BLaER1 treated with 17β-estradiol and CSF1 and Interleukin-3, amounts not matched to agents 10 nM and 100 nM (cell line): ENCODE data around the gene SH3RF1.
"Not testable (repeated sequence)": the region's sequence is repeated elsewhere in the genome, so short reads cannot be mapped to it uniquely, and the experiment has no call there.

Experiments used
- H3K27ac ChIP-seq, 11 experiments: shearing (Covaris generic); formaldehyde crosslinking; 2 replicates each; pipeline ENCODE4 v1.8.1; 2022
- H3K27me3 ChIP-seq, 11 experiments: shearing (Covaris generic); formaldehyde crosslinking; 2 replicates each; pipeline ENCODE4 v1.8.1; 2022
- H3K36me3 ChIP-seq, 11 experiments: shearing (Covaris generic); formaldehyde crosslinking; 2 replicates each; pipeline ENCODE4 v1.8.1; 2022
- H3K4me1 ChIP-seq, 10 experiments: shearing (Covaris generic); formaldehyde crosslinking; 2 replicates each; pipeline ENCODE4 v1.8.1; 2022
- H3K4me2 ChIP-seq, 11 experiments: shearing (Covaris generic); formaldehyde crosslinking; 2 replicates each; pipeline ENCODE4 v1.8.1; 2022
- H3K4me3 ChIP-seq, 10 experiments: shearing (Covaris generic); formaldehyde crosslinking; 2 replicates each; pipeline ENCODE4 v1.8.1; 2022
- H3K9ac ChIP-seq, 11 experiments: shearing (Covaris generic); formaldehyde crosslinking; 2 replicates each; pipeline ENCODE4 v1.8.1; 2022
- H3K9me3 ChIP-seq, 11 experiments: shearing (Covaris generic); formaldehyde crosslinking; replicated peaks in 1 of 11; 2 replicates each; pipeline ENCODE4 v1.8.1; 2022
- H4K20me1 ChIP-seq, 11 experiments: shearing (Covaris generic); formaldehyde crosslinking; 2 replicates each; pipeline ENCODE4 v1.8.1; 2022
- Cebpa-rat ChIP-seq, 11 experiments: shearing (Covaris generic); IDR thresholded peaks; 2 replicates each; pipeline ENCODE4 v1.8.1; 2022

The SH3RF1 gene

DNA sequence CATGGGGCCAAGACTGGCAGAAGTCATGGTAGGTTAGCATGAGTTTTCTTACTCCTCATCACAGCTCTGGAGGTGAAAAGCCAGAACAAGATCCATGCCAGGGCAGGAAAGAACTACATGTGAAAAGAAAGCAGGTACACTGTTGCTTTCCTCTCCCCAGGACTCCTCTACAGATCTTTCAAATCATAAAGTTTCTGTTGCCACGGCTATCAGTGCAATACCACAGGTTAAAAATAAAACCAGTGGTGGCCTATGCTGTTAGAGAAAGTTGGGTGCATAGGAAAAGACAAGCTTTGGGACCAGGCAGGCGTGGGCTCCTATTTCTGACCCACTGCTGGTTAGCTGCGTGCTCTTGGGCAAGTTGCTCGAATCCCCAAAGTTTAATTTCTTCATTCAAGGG, 81.4 kb downstream of the SH3RF1 start:
- H4K20me1 ChIP-seq = peaks cover under 1 to 94% (median 37%) of the 10 kb centered on the region in 11 experiments; a peak in 19 of 22 replicates
- no peak overlapping the region for H3K9ac ChIP-seq
- H3K36me3 ChIP-seq = peaks cover 0 to 17% (median 4%) of the 10 kb centered on the region in 11 experiments; a peak in 5 of 22 replicates
- no peaks in the 10 kb centered on the region for H3K27me3 ChIP-seq
- H3K4me1 ChIP-seq = peaks cover 0 to 16% (median 9%) of the 10 kb centered on the region in 10 experiments; a peak in 15 of 20 replicates
- no peak for TF ChIP-seq Cebpa-rat (IDR thresholded peaks at IDR 0.05)
- H3K4me3 ChIP-seq = no peak overlapping the region
- peak overlapping the region in 8 of 11 experiments; percentile 2 to 62 (median 39); a peak in 13 of 22 replicates for H3K4me2 ChIP-seq
- H3K27ac ChIP-seq = peak overlapping the region in 1 of 11 experiments; percentile 23; a peak in 1 of 22 replicates
- peaks cover 0 to 14% (median 0%) of the 10 kb centered on the region in 11 experiments; a peak in 6 of 22 replicates for H3K9me3 ChIP-seq

GRCh38 chr4:169188204-169188603, 82.6 kb downstream of the SH3RF1 start:
- Histone ChIP-seq H3K27ac (no peak overlapping the region), H3K9ac (no peak overlapping the region), H3K4me3 (no peak overlapping the region), H4K20me1 (peaks cover 6 to 94% (median 47%) of the 10 kb centered on the region in 11 experiments; a peak in 19 of 22 replicates), H3K4me1 (peaks cover 0 to 16% (median 9%) of the 10 kb centered on the region in 10 experiments; a peak in 15 of 20 replicates), H3K36me3 (peaks cover 0 to 16% (median 4%) of the 10 kb centered on the region in 11 experiments; a peak in 5 of 22 replicates), H3K4me2 (no peak overlapping the region), H3K9me3 (peaks cover 0 to 11% (median 0%) of the 10 kb centered on the region in 11 experiments; a peak in 6 of 22 replicates), H3K27me3 (no peaks in the 10 kb centered on the region)
- no peak for TF ChIP-seq Cebpa-rat (IDR thresholded peaks at IDR 0.05)

GRCh38 chr4:169185133-169185956, 85.4 kb downstream of the SH3RF1 start:
- Histone ChIP-seq H3K9ac (no peak overlapping the region; a peak in 1 of 22 replicates), H3K4me2 (no peak overlapping the region), H3K27me3 (no peaks in the 10 kb centered on the region), H3K36me3 (peaks cover 0 to 15% (median 5%) of the 10 kb centered on the region in 11 experiments; a peak in 4 of 22 replicates), H3K4me1 (peaks cover 0 to 13% (median 9%) of the 10 kb centered on the region in 10 experiments; a peak in 15 of 20 replicates), H3K4me3 (no peak overlapping the region), H3K27ac (no peak overlapping the region), H4K20me1 (peaks cover 6 to 98% (median 57%) of the 10 kb centered on the region in 11 experiments; a peak in 19 of 22 replicates), H3K9me3 (no peaks in the 10 kb centered on the region; a peak in 1 of 22 replicates)
- no peak for TF ChIP-seq Cebpa-rat (IDR thresholded peaks at IDR 0.05)

DNA sequence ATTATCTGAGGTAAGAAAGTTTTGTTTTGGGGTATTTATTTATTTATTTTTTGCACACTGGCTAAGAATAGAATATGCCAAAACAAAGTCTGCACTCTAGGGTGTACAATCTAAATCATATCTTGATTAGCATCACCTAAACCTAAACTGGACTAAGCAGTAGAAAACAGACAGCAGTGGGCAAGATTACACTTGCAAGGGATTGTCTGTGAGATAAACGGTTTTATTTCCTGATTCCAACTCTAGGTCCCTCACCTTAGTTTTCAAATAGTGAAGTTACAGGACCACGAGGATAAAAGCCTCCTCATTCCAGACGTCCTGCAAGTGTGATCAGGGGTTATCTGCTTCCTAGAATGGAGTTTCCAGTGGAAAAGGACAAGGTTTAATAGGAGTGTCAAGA, 86.1 kb downstream of the SH3RF1 start:
- peaks cover 0 to 16% (median 5%) of the 10 kb centered on the region in 11 experiments; a peak in 4 of 22 replicates for H3K36me3 ChIP-seq
- no peak overlapping the region for H3K4me3 ChIP-seq
- no peak overlapping the region for H3K27ac ChIP-seq
- peaks cover 7 to 98% (median 55%) of the 10 kb centered on the region in 11 experiments; a peak in 19 of 22 replicates for H4K20me1 ChIP-seq
- no peak overlapping the region for H3K9ac ChIP-seq
- TF ChIP-seq Cebpa-rat (IDR thresholded peaks at IDR 0.05) = no peak
- H3K27me3 ChIP-seq = no peaks in the 10 kb centered on the region
- H3K4me2 ChIP-seq = no peak overlapping the region
- no peaks in the 10 kb centered on the region for H3K9me3 ChIP-seq
- H3K4me1 ChIP-seq = peaks cover 0 to 8% (median 6%) of the 10 kb centered on the region in 10 experiments; a peak in 15 of 20 replicates

DNA sequence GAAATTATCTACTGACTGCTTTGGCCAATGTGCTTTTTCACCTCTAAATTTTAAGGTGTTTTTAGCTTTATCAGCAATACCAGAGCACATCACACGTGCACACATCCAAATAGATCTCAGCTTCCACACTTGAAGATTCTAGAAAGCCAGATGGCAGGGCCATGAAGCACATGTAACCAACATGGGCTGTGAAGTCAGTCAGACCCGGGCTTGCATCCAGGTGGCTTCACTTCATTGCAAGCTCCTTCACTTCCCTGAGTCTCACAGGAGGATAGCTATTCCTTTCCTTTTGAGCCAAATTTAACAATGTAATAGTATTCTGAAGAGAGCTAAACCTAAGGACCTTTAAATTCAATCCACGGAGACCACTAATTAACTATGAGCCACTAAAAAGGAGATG, 86.5 kb downstream of the SH3RF1 start:
- Histone ChIP-seq H3K27me3 (no peaks in the 10 kb centered on the region), H3K27ac (no peak overlapping the region), H3K4me3 (no peak overlapping the region), H3K36me3 (peaks cover 0 to 16% (median 5%) of the 10 kb centered on the region in 11 experiments; a peak in 4 of 22 replicates), H3K9ac (no peak overlapping the region), H3K9me3 (no peaks in the 10 kb centered on the region), H4K20me1 (peaks cover 7 to 98% (median 52%) of the 10 kb centered on the region in 11 experiments; a peak in 19 of 22 replicates), H3K4me1 (peaks cover 0 to 6% (median 2%) of the 10 kb centered on the region in 10 experiments; a peak in 14 of 20 replicates), H3K4me2 (no peak overlapping the region)
- TF ChIP-seq Cebpa-rat (IDR thresholded peaks at IDR 0.05) = no peak

DNA sequence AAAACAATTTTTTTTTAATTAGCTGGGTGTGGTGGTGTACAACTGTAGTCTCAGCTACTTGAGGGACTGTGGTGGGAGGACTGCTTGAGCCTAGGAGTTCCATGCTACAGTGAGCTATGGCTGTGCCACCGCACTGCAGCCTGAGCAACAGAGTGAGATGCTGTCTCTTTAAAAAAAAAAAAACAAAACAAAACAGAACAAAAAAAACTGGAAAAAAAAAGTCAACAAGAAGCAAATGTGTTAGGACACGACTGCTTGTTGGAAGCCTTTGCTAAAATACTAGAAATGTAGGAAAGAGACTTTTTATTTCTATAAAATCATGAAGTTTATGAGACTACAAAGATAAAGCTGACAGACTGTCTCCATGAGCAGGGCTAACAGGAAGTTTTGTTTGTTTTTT, 87.2 kb downstream of the SH3RF1 start:
- H3K4me1 ChIP-seq = peaks cover 0 to 6% (median 0%) of the 10 kb centered on the region in 10 experiments; a peak in 1 of 20 replicates

GRCh38 chr4:169179609-169180521, 90.9 kb downstream of the SH3RF1 start:
- Histone ChIP-seq H3K4me3 (no peak overlapping the region), H3K4me2 (no peak overlapping the region), H3K27me3 (no peaks in the 10 kb centered on the region), H4K20me1 (peaks cover under 1 to 99% (median 52%) of the 10 kb centered on the region in 11 experiments; a peak in 19 of 22 replicates), H3K9ac (no peak overlapping the region), H3K27ac (no peak overlapping the region), H3K36me3 (peaks cover 0 to 27% (median 8%) of the 10 kb centered on the region in 11 experiments; a peak in 5 of 22 replicates), H3K9me3 (no peaks in the 10 kb centered on the region), H3K4me1 (peaks cover 0 to 13% (median 5%) of the 10 kb centered on the region in 10 experiments; a peak in 9 of 20 replicates)
- no peak for TF ChIP-seq Cebpa-rat (IDR thresholded peaks at IDR 0.05)

More for the DNA sequence above, 87.2 kb downstream of the SH3RF1 start:
- Histone ChIP-seq H4K20me1 (peaks cover 7 to 98% (median 57%) of the 10 kb centered on the region in 11 experiments; a peak in 20 of 22 replicates), H3K4me2 (no peak overlapping the region), H3K4me3 (no peak overlapping the region), H3K9ac (no peak overlapping the region), H3K27me3 (no peaks in the 10 kb centered on the region), H3K9me3 (no peaks in the 10 kb centered on the region), H3K36me3 (peaks cover 0 to 20% (median 5%) of the 10 kb centered on the region in 11 experiments; a peak in 4 of 22 replicates), H3K27ac (no peak overlapping the region)
- no peak for TF ChIP-seq Cebpa-rat (IDR thresholded peaks at IDR 0.05)

GRCh38 chr4:169178092-169178491, 92.7 kb downstream of the SH3RF1 start:
- H3K27me3 ChIP-seq, H3K27ac ChIP-seq, H3K9me3 ChIP-seq, H3K9ac ChIP-seq, H3K4me3 ChIP-seq, H3K4me2 ChIP-seq: not testable (repeated sequence)
- H3K4me1 ChIP-seq = peaks cover 0 to 14% (median 5%) of the 10 kb centered on the region in 10 experiments; a peak in 9 of 20 replicates
- H4K20me1 ChIP-seq = peaks cover 0 to 99% (median 51%) of the 10 kb centered on the region in 11 experiments; a peak in 19 of 22 replicates
- H3K36me3 ChIP-seq = peaks cover 0 to 27% (median 8%) of the 10 kb centered on the region in 11 experiments; a peak in 4 of 22 replicates
